GM23338 (cell line): Measurements from ENCODE around the gene PPP6R1. TPM values are rescaled to one million over a fixed set of nuclear protein-coding genes. Genes with fewer than 3 reads are reported as not detected.

ENCODE experiments used
- ATAC-seq: fragments of 200-7000 bp; cut with Tn5 transposase; 3 replicates; pipeline ENCODE4 v1.9.1; 2020
- DNase-seq: peaks from one replicate; pipeline ENCODE4 v3.0.0-alpha.2; 2015; ENCODE audit warnings: low spot score
- H2AFZ ChIP-seq: fragments of 200-600 bp; sonication (generic); 2 replicates; pipeline ENCODE4 v1.8.0; 2016; ENCODE audit warnings: antibody characterized with exemption, mild to moderate bottlenecking, moderate library complexity
- H3F3A ChIP-seq: fragments of 200-600 bp; sonication (generic); replicated peaks from 2 replicates; pipeline ENCODE4 v1.8.0; 2017; ENCODE audit warnings: antibody characterized with exemption, mixed run types, low read depth
- H3K27ac ChIP-seq: fragments of 200-600 bp; sonication (generic); 2 replicates; pipeline ENCODE4 v1.6.1; 2016; ENCODE audit warnings: low read depth
- H3K27me3 ChIP-seq: fragments of 200-600 bp; sonication (generic); 2 replicates; pipeline ENCODE4 v1.8.0; 2016; ENCODE audit warnings: mild to moderate bottlenecking, mixed run types, moderate library complexity; ENCODE audit not compliant: insufficient read depth
- H3K36me3 ChIP-seq: fragments of 200-600 bp; sonication (generic); 2 replicates; pipeline ENCODE4 v1.8.0; 2016; ENCODE audit warnings: mild to moderate bottlenecking; ENCODE audit not compliant: insufficient read depth
- H3K4me1 ChIP-seq: fragments of 200-600 bp; sonication (generic); 2 replicates; pipeline ENCODE4 v1.8.0; 2016; ENCODE audit warnings: mild to moderate bottlenecking, moderate library complexity; ENCODE audit not compliant: insufficient read depth
- H3K4me2 ChIP-seq: fragments of 200-600 bp; sonication (generic); 2 replicates; pipeline ENCODE4 v1.7.1; 2017; ENCODE audit warnings: mixed run types
- H3K4me3 ChIP-seq: fragments of 200-600 bp; sonication (generic); 2 replicates; pipeline ENCODE4 v1.6.1; 2016; ENCODE audit warnings: mixed run types
- H3K79me2 ChIP-seq: fragments of 200-600 bp; sonication (generic); replicated peaks from 2 replicates; pipeline ENCODE4 v1.8.0; 2017; ENCODE audit warnings: mild to moderate bottlenecking; ENCODE audit not compliant: insufficient read depth
- H3K9me2 ChIP-seq: fragments of 200-600 bp; sonication (generic); 2 replicates; pipeline ENCODE4 v1.8.0; 2017; ENCODE audit not compliant: insufficient read depth
- H4K20me1 ChIP-seq: fragments of 200-600 bp; sonication (generic); replicated peaks from 2 replicates; pipeline ENCODE4 v1.8.0; 2017; ENCODE audit warnings: mild to moderate bottlenecking; ENCODE audit not compliant: insufficient read depth
- H3K27ac Mint-ChIP-seq: 2 replicates; pipeline ENCODE4 v1.8.0; 2020; ENCODE audit warnings: inconsistent platforms, mild to moderate bottlenecking, moderate library complexity, mixed read lengths
- H3K27me3 Mint-ChIP-seq: 3 replicates; pipeline ENCODE4 v1.8.0; 2022; ENCODE audit warnings: low read depth, mild to moderate bottlenecking, moderate library complexity, mixed read lengths, inconsistent platforms; ENCODE audit not compliant: insufficient read depth, poor library complexity
- H3K36me3 Mint-ChIP-seq: 3 replicates; pipeline ENCODE4 v1.8.0; 2021; ENCODE audit warnings: low read depth, mild to moderate bottlenecking, inconsistent platforms, moderate library complexity, mixed read lengths
- H3K4me1 Mint-ChIP-seq: 3 replicates; pipeline ENCODE4 v1.8.0; 2020; ENCODE audit warnings: mild to moderate bottlenecking, inconsistent platforms, mixed read lengths
- H3K4me3 Mint-ChIP-seq: 3 replicates; pipeline ENCODE4 v1.8.0; 2021; ENCODE audit warnings: moderate library complexity, mild to moderate bottlenecking, inconsistent platforms, mixed read lengths
- H3K9me3 Mint-ChIP-seq: 3 replicates; pipeline ENCODE4 v1.8.0; 2020; ENCODE audit warnings: moderate library complexity, mild to moderate bottlenecking, inconsistent platforms, mixed read lengths
- CREB1 ChIP-seq: fragments of 250-450 bp; sonication (Bioruptor Pico); IDR thresholded peaks from 2 replicates; pipeline ENCODE4 v1.5.0; 2020; ENCODE audit warnings: low read depth, mild to moderate bottlenecking, moderate library complexity
- ETS1 ChIP-seq: IDR thresholded peaks from 2 replicates; pipeline ENCODE4 v1.6.1; 2016; ENCODE audit warnings: antibody characterized with exemption
- JUNB ChIP-seq: IDR thresholded peaks from one replicate; pipeline ENCODE4 v1.6.1; 2016; ENCODE audit warnings: antibody characterized with exemption; ENCODE audit not compliant: unreplicated experiment
- POLR2AphosphoS5 ChIP-seq: IDR thresholded peaks from 2 replicates; pipeline ENCODE4 v1.6.1; 2016; ENCODE audit warnings: antibody characterized with exemption, low read depth
- long read RNA-seq: library from polyadenylated mRNA; unstranded; transcript quantifications from one replicate; pipeline ENCODE4 v2.0.0, GENCODE V29; 2020; ENCODE audit not compliant: unreplicated experiment
- polyA plus RNA-seq: library from polyadenylated mRNA; unstranded; fragments of >200 nt; fragmentation: Nextera tagmentation; extraction: Ambion mirVana; gene quantifications from 2 replicates; pipeline ENCODE4 v1.2.1, GENCODE V29; 2016
- total RNA-seq: library from RNA; depleted of rRNA; stranded (reverse); fragments of >200 nt; shearing (Covaris generic); gene quantifications from 2 replicates; pipeline ENCODE4 v1.2.3, GENCODE V29; 2014; rRNA removed

The PPP6R1 gene, protein sequence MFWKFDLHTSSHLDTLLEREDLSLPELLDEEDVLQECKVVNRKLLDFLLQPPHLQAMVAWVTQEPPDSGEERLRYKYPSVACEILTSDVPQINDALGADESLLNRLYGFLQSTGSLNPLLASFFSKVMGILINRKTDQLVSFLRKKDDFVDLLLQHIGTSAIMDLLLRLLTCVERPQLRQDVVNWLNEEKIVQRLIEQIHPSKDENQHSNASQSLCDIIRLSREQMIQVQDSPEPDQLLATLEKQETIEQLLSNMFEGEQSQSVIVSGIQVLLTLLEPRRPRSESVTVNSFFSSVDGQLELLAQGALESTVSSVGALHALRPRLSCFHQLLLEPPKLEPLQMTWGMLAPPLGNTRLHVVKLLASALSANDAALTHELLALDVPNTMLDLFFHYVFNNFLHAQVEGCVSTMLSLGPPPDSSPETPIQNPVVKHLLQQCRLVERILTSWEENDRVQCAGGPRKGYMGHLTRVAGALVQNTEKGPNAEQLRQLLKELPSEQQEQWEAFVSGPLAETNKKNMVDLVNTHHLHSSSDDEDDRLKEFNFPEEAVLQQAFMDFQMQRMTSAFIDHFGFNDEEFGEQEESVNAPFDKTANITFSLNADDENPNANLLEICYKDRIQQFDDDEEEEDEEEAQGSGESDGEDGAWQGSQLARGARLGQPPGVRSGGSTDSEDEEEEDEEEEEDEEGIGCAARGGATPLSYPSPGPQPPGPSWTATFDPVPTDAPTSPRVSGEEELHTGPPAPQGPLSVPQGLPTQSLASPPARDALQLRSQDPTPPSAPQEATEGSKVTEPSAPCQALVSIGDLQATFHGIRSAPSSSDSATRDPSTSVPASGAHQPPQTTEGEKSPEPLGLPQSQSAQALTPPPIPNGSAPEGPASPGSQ
- total RNA-seq (62.5 and 70.8 TPM in 2 replicates), polyA plus RNA-seq (22.2 and 24.9 TPM in 2 replicates)
- long read RNA-seq, partial matches to known transcripts = 3 of 7 reads
- long read RNA-seq, other reads (novel, unspliced or antisense) = 1 of 7 reads

- TF ChIP-seq JUNB (no peak), POLR2AphosphoS5 (peak; percentile 81), CREB1 (CRISPR knock-in tag) (peak; percentile 61; the same call in 1 of the 2 replicates), ETS1 (peak; percentile 64)
- H3K4me1 Mint-ChIP-seq = peaks cover 51% of the 10 kb centered on the region
- H3K36me3 ChIP-seq = no peaks in the 10 kb centered on the region
- H3K36me3 Mint-ChIP-seq = peaks cover 4% of the 10 kb centered on the region; the same call in 2 of the 3 replicates
- H3F3A ChIP-seq = peaks cover 25% of the 10 kb centered on the region
- peaks cover 22% of the 10 kb centered on the region for H3K4me1 ChIP-seq
- H3K27me3 Mint-ChIP-seq = peaks cover 12% of the 10 kb centered on the region
- peak within 1 kb of the TSS; percentile 96 for H3K27ac Mint-ChIP-seq
- peak within 1 kb of the TSS; percentile 98 for H3K4me2 ChIP-seq
- 0 out of 2 replicates have a peak, but pooled peaks cover 4% of the 10 kb centered on the region for H3K9me2 ChIP-seq
- H3K4me3 ChIP-seq = peak within 1 kb of the TSS; percentile 90
- H3K27me3 ChIP-seq = no peaks in the 10 kb centered on the region
- ATAC-seq = peak; percentile 85
- H3K27ac ChIP-seq = peak within 1 kb of the TSS; percentile 98
- peaks cover 42% of the 10 kb centered on the region for H3K79me2 ChIP-seq
- peak within 1 kb of the TSS; percentile 98 for H3K4me3 Mint-ChIP-seq
- peak; percentile 97 for DNase-seq
- peak within 1 kb of the TSS; percentile 88 for H2AFZ ChIP-seq
- H3K9me3 Mint-ChIP-seq = no peaks in the 10 kb centered on the region; the same call in 2 of the 3 replicates
- peaks cover 39% of the 10 kb centered on the region for H4K20me1 ChIP-seq
These were observed at the start of gene PPP6R1 for GRCh38 chr19:55258828-55259539. Gene PPP6R1 (minus strand): TSS chr19:55259017. CDS start chr19:55247103, 11,914 bp downstream.

DNA sequence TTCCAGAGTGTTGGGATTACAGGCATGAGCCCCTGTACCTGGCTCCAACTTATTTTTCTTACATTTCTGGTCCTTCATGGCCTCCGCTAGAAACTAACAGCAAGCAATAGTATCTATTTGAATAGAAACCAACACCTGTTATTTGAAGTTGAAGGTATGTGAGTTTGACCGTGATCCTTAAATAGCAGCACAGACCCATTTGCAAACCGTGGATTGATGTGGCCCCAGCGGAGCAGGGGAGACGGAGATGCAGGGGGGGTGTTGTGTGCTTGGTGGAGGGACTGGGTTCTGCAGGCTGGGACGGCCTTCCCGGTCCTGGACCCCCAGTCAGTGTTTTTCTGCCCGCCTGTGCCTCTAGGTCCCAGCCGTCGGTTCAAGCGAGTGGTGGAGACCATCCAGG lies 49.5 kb upstream of the PPP6R1 start:
- H3K9me2 ChIP-seq = no peaks in the 10 kb centered on the region
- peaks cover 10% of the 10 kb centered on the region for H3K4me1 ChIP-seq
- no peak for DNase-seq
- H3K9me3 Mint-ChIP-seq = no peaks in the 10 kb centered on the region; the same call in 2 of the 3 replicates
- no peak overlapping the region; the same call in 2 of the 3 replicates for H3K4me3 Mint-ChIP-seq
- H3K27me3 Mint-ChIP-seq = peaks cover 12% of the 10 kb centered on the region
- H3K27ac ChIP-seq = no peak overlapping the region
- H3K36me3 ChIP-seq = peaks cover 5% of the 10 kb centered on the region
- no peak for ATAC-seq
- H3K79me2 ChIP-seq = no peaks in the 10 kb centered on the region
- H3K4me1 Mint-ChIP-seq = peaks cover 11% of the 10 kb centered on the region
- H4K20me1 ChIP-seq = no peaks in the 10 kb centered on the region; the same call in 1 of the 2 replicates
- H3K27ac Mint-ChIP-seq = no peak overlapping the region
- peaks cover 53% of the 10 kb centered on the region for H3K36me3 Mint-ChIP-seq
- H3F3A ChIP-seq = peaks cover 17% of the 10 kb centered on the region
- no peak for TF ChIP-seq CREB1 (CRISPR knock-in tag)
- H3K27me3 ChIP-seq = no peaks in the 10 kb centered on the region
- no peak overlapping the region for H2AFZ ChIP-seq
- no peak overlapping the region for H3K4me2 ChIP-seq
- no peak overlapping the region for H3K4me3 ChIP-seq
